ENCODE results near the gene SCFD2. TPM values are rescaled to one million over a fixed set of nuclear protein-coding genes. Genes with fewer than 3 reads are reported as not detected.
A peak's percentile ranks its signal among the peaks of the same experiment; 100 is the strongest.

Gene SCFD2
- total RNA-seq, 1 donor from 2014 or later = 19.2 TPM

DNA sequence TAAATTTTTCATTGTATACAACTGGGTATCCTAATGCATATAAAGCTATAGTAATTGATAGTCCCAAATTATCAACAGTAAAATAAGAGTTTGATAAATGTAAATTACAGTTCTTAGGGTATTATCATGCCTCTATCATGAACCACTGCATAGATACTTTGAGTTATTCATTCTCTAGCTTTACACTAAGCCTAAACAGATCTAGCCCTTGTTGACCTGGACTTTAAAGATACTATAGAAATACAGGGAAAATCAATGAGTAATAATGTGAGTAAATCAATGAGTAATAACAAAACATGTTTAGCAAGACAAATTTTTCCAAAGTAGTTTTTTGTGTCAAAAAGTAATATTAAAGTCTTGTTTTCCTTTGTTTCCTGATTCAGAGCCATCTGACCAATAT is 228.4 kb downstream of the SCFD2 start:
- no peak for DNase-seq

DNA sequence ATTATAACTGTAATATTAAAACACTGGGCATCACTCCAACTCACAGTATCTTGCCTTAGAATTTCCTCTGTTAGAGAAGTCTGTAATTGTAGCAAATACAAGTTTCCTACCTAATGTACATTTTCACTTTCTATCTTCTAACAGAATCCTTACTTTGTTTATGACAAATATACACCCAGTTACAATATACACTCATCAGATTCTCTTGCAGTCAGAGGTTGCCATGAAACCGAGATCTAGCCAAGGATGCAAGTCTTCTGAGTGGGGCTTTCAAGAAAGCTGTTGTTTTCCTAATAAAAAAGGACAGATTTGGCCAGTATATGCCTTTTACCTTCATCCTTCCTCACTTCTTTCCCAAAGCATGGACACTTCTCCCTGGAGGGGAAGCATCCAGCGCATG is 228.9 kb downstream of the SCFD2 start:
- DNase-seq = no peak

DNA sequence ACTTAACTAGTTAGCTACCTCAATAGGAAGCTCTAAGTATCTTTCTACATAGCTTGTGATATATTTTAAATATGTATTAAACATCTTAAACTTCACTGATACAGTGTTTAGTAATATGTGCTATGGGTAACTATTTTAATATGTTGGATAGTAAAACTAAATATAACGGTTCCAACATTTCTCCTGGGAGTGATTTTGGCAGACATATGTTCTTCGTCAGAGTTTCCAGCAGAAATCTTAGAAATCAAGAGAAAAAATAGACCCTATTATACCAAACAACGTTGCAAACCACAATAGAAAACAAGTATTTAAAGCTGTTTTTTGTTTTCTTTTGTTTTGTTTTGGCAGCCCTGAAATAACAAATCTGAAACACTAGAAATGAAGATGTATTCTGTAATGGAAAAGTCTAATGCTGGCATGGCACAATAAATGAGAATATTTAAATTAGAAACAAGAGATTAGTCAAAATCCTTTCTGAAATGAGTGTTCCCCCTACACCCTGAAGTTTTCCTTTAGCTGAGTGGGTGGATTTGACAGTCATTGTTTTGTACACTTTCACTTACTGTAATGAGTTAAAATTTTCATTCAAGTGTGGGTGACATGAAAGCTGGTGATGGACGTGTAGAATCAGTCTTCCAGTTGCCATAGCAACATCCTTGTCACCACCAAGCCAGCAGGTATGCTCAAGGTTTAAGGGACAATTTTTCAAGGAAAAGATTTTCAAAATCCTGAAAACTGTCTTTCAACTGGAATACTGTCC is 233.5 kb downstream of the SCFD2 start:
- DNase-seq = peak; percentile 96

DNA sequence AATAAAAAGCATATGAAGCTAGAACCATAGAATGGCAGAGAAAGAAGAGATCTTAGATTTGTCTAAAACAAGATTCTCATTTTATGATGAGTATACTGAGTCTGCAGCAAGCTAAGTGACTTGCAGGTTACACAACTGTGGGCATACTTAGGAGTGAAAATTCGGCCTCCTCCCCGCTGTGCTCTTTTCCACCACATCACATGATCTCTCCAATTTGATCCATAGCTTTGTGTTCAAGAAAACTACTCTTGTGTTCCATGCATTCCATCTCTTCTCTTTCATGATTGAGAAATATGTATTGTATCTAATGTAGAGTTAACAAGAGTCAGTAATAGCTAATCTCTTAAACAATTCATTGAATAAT is 234.3 kb downstream of the SCFD2 start:
- DNase-seq = peak; percentile 69

DNA sequence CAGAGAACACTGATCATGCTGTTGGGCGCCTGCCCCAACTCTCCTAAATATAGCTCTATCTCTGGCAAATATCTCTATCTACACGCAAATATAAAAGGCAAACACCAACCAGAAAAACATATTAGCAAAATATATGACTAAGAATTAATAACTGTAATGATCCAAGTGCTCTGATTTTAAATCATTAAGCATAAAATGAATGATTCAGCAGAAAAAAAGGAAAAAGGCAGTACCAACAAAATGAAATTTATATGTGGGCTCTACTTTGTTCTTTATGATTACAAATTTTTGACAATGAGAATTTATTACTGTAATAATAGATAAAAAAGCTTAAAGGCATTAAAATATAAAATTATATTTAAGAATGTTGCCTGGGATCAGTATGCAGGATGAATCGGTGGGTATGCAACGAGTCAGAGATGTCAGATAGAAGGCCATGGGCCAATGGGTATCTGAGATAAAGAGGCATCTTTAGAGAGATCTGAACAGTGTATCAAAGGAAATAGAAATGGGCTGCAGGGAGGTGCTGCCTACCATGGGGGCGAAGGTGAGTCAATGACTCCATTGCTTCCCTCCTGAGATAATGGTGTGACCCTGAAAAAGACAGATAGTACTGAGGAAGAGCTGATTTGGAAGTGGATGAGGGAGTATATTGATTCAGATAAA is 234.8 kb downstream of the SCFD2 start:
- DNase-seq = no peak

DNA sequence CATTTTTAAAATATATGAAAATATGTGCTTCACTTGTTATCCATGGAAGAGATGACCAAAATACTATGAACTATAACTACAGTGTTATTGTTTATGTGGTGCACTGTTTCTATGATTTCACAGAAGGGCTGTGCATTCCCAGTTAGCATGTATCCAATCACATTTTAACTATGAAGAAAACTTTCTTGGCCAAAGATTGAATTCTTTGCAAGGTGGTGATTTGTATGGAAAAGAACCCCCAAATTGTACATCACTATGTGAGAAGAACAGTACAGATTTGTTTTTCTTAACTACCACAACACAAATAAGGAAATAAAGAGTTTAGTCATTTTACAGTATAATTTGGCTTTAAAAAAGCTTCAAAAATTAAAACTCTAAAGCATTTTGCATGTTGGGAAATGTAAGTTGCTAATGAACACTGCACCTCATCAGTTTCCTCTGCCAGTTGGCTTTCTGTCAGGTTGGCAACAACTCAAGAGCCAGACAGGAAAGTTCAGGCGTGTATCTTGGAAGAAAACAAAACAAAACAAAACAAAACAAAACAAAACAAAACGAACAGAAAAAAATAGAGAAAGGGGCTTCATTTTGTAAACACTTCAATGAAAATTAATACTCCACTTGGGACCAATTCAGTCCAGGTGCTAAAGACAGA is 237.0 kb downstream of the SCFD2 start:
- peak; percentile 85 for DNase-seq

DNA sequence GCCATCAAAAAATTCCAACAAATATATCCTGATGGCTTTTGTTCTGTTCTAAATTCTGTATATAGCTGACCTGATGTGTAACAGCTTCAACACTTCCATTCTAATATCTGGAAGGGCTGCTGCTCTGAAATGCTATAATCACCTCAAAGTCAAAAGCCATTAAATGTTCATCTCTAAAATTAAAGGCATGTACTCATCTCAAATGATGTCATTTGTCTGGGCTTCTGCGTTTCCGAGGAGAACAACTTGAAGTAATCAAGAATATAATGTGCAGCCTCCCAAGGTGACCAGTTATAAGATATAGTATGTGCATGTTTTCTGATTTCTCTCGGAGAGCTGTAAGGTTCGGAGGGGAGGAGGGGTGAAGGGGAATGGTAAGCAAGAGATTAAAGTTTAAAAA is 237.6 kb downstream of the SCFD2 start:
- no peak for DNase-seq

DNA sequence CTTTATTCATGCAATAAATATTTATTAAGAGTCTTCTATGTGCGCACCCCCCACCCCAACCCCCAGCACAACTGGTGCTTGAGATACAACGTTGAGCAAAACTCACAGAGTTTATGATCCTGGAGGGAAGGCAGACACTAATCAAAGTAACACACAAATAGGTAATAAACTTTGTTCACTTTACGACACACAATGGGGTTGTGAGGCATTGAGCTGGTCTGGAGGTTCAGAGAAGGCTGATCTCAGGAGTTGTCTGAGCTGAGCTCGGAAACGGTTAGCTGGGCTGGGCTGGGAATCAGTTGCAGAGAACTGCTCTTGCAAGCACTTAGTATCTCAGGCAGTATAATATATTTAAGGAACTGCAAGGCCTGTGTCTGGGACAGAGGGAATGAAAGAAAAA is 238.5 kb downstream of the SCFD2 start:
- no peak for DNase-seq

DNA sequence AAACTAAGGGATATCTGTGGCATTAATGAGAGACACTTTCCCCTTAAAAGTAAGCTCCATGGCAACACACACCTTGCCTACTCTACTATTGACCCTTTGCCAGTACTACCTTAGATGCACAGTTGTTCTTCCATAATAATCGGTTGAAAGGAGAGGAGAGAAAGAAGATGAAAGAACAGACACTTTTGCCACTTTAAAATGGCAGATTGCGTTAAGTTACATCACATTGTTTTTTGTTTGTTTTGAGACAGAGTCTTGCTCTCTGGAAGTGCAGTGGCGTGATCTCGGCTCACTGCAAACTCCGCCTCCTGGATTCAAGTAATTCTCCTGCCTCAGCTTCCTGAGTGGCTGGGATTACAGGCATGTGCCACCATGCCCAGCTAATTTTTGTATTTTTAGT is 239.8 kb downstream of the SCFD2 start:
- DNase-seq = no peak

DNA sequence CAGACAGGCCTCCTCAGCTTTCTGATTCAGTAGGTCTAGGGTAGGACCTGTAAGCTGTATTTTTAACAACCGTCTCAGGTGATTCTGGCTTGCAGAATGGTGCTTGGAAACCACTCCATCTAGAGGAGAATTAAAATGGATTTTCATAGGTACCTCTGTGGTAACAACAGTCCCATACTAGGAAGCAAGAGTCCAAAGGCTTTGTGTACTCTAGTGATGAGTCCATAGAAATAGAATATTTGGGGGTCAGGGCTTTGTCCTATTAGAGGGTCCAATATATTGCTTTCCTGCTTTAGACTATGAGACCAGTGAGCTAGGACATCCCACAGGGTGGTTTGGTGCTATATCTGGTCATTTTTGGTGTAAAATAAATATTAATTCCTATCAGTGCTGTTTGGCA is 242.0 kb downstream of the SCFD2 start:
- no peak for DNase-seq

DNA sequence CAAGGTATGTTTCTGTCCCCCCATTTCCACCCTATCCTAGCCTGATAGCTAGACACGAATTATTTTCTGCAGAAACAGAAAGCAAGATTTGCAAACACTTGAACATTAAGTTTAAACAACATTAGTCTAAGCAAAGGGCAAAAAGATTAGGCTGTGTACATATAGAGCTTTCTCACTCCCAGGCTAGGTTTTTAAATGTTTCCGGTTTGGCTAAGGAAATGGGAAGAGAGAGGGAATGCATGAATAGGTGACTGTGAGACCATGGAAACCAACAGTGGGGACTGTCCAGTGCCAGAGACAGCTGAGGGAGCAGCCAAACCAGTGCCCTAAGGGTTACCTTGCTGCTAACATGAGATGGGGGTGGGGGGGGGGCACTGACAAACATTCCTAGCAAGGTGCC is 242.7 kb downstream of the SCFD2 start:
- no peak for DNase-seq

DNA sequence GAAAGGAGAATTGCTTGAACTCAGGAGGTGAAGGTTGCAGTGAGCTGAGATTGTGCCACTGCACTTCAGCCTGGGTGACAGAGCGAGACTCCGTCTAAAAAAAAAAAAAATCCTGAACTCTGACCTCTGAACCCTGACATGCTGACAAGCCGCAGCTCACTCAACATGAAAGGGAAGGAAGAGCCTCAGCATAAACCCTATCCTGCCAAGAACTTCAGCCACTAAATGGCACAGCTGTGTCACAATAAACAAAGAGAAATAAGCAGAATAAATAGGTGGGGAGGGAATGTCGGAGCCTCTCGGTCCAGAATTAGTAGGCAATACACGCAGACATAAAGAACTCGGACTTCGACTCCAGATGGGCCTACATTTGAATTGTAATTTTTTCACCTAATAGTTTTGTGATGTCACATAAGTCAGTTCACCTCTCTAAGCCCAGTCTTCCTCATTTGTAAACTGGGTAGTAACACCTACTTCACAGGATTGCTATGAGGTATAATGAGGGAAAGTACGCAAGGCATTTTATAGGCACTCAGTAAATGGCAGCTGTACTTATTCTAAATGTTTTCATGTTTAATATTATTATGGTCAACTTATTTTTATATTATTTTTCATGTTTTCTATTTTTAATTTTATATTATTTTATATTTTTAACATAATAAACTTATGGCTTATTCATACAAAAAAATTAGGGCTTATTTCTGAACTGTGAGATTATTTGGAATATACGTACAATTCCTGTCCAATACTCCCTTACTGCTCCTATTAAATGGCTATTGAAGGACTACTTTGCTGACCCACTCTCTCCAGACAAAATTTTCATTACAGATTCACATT is 243.4 kb downstream of the SCFD2 start:
- DNase-seq = no peak

DNA sequence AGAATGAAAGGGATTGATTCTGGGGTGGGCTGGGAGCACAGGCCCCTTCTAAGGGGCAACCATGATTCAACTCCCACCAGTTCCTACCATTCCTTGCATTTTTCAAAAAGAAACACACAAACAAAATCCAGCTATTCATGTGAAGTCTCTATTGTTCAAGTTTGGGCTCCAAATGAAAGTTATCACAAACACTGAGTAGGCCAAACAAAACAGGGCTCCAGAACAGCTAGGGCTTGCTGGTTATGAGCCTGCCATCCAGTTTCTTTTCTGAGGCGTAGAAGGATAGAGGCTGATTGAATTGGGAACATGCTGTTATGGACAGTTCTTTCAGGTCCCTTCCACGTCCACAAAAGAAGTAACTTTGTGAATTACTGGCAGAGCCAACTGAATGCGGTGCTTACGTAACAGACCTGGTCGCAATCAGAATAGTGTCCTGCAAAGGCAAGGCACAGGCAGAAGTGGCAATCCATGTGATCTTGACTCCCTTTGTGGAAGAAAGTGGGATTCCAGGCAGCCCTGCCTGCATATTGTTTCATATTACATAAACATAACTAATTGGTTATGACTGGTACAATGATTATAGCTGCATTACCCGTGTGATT is 244.5 kb downstream of the SCFD2 start:
- DNase-seq = no peak

DNA sequence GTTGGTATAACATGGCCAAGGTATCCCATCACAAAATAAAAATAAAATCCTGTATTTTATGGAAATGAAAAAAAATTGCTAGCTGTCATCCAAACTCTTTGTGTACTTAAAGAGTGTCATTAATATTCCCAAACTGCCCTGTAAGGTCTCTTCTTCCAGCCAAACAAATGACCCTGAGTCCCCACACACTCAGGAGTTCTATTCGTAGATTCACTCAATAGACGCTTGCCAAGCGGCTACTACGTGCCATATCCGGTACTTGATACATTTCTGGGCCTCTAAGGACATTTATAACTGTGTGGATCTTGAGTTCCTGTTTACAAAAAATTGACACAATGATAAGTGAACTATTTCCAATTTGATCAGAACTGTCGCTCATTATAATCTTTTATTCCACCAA is 245.1 kb downstream of the SCFD2 start:
- no peak for DNase-seq

DNA sequence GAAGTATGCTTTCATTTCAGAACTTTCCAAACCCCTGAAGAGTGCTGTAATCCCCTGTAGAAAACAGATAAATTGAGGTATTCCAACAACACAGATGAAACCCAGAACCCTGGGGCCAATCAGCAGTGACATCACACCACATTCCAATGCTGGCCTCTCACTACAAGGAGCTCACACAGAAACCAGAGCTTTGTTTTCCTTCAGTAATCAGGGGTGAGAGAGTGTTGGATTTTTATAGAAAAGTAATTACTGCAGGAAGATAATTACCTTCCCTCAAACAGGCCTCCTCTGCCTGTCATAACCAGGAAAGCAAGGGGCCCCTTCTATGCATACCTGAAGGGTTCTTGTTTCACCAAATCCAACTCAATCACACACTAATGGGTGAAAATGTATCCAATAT is 246.2 kb downstream of the SCFD2 start:
- DNase-seq = peak; percentile 72

DNA sequence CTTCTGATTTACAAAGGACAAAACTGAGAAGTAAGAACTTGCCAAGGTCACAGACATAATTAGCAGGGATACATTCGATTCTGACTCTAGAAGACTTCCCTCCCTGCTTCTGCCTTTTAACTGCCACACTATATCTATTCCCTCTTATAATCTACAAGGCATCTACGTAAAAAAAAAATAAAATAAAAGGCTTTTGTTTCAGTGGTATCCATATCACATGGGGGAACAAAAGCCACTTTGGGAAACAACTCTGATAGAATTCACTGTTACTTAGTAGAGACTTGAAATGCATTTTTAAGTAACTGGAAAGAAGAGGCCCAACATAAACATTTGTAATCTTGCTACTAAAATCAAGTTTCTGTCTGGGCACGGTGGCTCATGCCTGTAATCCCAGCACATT is 247.2 kb downstream of the SCFD2 start:
- DNase-seq = no peak

DNA sequence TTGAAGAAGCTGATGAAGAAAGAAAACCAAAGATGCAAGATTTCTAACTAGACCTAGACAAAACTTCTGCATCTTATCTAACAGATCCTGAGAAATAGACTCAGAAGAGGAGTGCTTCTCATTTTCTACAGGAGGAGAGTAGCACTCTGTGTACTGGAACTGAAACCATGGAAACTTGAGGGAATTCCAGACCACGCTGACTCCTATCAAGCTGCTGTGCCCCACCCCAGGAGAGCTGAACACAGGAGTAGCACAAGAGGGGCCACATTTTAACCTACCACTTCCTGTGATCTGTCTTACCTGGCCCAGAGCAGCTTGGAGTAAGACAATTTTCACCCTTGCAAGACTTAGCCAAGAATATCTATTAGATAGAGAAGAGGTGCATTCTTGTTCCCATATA is 248.9 kb downstream of the SCFD2 start:
- DNase-seq = no peak

DNA sequence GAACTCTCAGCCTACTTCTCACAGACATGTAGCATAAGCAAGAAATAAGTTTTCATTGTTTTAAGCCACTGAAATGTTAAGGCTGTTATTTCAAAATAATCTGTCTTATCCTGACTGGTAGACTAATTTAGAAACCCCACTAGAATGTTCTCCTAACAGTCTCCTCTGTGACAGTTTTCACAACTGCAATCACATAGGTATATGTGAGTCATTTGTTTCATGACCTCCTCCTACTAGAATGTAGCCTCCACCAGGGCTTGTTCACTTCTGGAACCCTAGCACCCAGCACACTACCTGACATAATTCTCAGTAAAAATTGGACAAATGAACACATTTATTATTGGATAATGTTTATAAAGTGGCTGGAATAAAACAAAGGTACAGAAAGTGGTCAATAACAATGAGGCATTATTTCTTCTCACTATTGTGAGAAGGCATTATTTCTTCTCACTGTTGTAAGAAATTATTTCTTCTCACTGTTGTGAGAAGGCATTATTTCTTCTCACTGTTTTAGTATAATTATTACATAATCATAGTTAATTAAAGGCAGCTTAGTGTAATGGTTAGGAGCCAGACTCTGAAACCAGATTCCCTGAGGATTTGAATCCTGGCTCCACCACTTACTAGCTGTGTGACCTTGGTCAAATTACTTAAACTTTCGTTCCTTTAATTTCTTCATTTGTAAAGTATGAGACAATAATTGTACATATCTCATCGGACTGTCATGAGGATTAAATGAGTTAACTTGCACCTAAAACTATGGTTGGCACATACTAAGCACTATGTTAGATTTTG is 252.2 kb downstream of the SCFD2 start:
- peak; percentile 53 for DNase-seq

DNA sequence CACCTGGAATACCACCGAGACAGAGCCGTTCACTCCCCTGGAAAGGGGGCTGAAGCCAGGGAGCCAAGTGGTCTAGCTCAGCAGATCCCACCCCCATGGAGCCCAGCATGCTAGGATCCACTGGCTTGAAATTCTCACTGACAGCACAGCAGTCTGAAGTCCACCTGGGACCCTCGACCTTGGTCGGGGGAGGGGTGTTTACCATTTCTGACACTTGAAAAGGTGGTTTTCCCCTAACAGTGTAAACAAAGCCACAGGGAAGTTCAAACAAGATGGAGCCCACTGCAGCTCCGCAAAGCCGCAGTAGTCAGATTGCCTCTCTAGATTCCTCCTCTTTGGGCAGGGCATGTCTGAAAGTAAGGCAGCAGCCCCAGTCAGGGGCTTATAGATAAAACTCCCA is 260.5 kb downstream of the SCFD2 start:
- no peak for DNase-seq

DNA sequence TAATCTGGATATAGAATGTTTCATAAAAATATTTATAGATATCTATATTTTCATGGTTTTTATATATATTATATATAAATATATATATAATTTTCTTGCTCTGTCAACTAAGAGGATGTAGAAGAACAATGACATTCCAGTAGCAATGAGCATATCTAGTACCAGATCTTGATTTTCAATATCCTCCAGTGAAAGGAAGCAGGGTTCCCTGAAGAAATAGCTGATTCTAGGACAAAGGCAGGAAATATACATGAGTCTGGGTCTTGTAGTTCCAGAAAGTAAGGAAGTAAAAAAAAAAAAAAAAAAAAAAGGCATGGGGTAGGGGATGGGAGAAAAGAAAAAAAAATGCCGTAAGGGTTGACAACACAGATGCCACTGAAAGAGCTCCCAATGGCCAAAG is 262.4 kb downstream of the SCFD2 start:
- DNase-seq = no peak

DNA sequence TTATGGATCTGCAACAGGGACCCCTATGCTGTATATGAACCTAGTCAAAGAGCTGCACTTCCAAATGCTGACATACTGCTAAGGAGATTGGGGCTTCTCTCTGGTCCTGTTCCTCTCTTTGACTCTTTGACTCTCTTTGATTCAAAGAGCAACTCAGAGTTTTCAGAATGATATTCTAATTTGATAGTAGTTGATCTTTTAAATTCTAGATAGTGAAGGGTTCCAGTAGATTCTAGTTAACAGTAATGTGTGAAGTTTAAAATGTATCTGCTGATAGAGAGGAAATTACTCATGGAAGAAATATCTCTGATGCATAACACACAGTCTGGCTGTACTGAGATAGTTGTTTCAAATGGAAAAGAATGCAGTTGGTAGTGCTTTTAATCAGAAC is 264.7 kb downstream of the SCFD2 start:
- peak; percentile 27 for DNase-seq
